ENCODE results near the gene SLC24A3.

DNA sequence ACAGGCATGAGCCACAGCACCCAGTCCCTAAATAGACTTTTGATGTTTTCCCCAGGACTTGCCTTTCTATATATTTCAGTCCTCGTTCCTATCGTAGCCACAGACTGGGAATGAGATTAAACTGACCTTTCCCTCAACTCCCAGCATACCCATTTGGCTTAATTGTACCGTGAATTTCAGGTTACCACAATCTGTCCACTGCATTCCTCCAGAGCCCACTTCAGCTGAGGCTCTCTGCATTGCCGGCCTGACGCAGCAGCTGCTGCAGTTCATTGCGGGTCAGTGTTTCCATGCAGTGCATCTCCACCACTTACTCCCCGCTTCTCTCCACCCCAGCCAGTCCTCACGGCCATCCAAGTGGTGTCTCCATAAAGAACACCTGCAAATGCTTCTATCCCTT lies 442.5 kb downstream of the SLC24A3 start:
- TF ChIP-seq, protein P1, sequence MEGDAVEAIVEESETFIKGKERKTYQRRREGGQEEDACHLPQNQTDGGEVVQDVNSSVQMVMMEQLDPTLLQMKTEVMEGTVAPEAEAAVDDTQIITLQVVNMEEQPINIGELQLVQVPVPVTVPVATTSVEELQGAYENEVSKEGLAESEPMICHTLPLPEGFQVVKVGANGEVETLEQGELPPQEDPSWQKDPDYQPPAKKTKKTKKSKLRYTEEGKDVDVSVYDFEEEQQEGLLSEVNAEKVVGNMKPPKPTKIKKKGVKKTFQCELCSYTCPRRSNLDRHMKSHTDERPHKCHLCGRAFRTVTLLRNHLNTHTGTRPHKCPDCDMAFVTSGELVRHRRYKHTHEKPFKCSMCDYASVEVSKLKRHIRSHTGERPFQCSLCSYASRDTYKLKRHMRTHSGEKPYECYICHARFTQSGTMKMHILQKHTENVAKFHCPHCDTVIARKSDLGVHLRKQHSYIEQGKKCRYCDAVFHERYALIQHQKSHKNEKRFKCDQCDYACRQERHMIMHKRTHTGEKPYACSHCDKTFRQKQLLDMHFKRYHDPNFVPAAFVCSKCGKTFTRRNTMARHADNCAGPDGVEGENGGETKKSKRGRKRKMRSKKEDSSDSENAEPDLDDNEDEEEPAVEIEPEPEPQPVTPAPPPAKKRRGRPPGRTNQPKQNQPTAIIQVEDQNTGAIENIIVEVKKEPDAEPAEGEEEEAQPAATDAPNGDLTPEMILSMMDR (IDR thresholded peaks at IDR 0.05), result no peak
- TF ChIP-seq POLR2A (IDR thresholded peaks at IDR 0.05), result no peak
- no peak for TF ChIP-seq EP300 (IDR thresholded peaks at IDR 0.05)
